K562 (cell line): ENCODE measurements around the gene WNT7B. TPM values are rescaled to one million over a fixed set of nuclear protein-coding genes. Genes with fewer than 3 reads are reported as not detected.
A peak's percentile ranks its signal among the peaks of the same experiment; 100 is the strongest.

Experiments
- AFF4 ChIP-seq: sonication (generic); formaldehyde crosslinking; IDR thresholded peaks from 2 replicates; pipeline ENCODE4 v1.8.0; 2023; ENCODE audit warnings: mild to moderate bottlenecking, missing genetic modification reagents
- CBFB ChIP-seq: sonication (generic); formaldehyde crosslinking; IDR thresholded peaks from 2 replicates; pipeline ENCODE4 v1.4.0; 2020; ENCODE audit warnings: mild to moderate bottlenecking, missing genetic modification reagents
- CLOCK ChIP-seq: fragments of 250-450 bp; sonication (Bioruptor Pico); IDR thresholded peaks from 2 replicates; pipeline ENCODE4 v1.4.0; 2020; ENCODE audit warnings: mild to moderate bottlenecking, moderate library complexity, borderline replicate concordance
- E2F3 ChIP-seq: fragments of 250-450 bp; sonication (Bioruptor Pico); IDR thresholded peaks from 2 replicates; pipeline ENCODE4 v1.4.0; 2020; ENCODE audit warnings: mild to moderate bottlenecking
- FOXK1 ChIP-seq: sonication (generic); formaldehyde crosslinking; IDR thresholded peaks from 2 replicates; pipeline ENCODE4 v1.8.0; 2022; ENCODE audit warnings: missing genetic modification reagents, mild to moderate bottlenecking, borderline replicate concordance
- KAT2B ChIP-seq: IDR thresholded peaks from one replicate; pipeline ENCODE4 v1.6.1; 2012; ENCODE audit warnings: low read depth, mild to moderate bottlenecking, control low read depth, inconsistent platforms, low read length, moderate library complexity
- KLF16 ChIP-seq: IDR thresholded peaks from 2 replicates; pipeline ENCODE4 v1.6.1; 2016; ENCODE audit warnings: antibody characterized with exemption
- NR2C2 ChIP-seq, 2 experiments: fragments of 200-800 bp in 1 of 2; sonication (Bioruptor generic) in 1 of 2; sonication (generic) in 1 of 2; formaldehyde crosslinking in 1 of 2; IDR thresholded peaks; 2 replicates each; pipeline versions ENCODE4 v1.6.1 to v1.8.0; 2016 to 2022; ENCODE audit warnings: mild to moderate bottlenecking in 1 of 2, missing compliant biosample characterization in 1 of 2, missing genetic modification characterization in 1 of 2, missing genetic modification reagents in 1 of 2
- PCBP2 ChIP-seq: fragments of 200-400 bp; formaldehyde crosslinking; IDR thresholded peaks from 2 replicates; pipeline ENCODE4 v1.6.1; 2018; ENCODE audit warnings: low read length, low read depth, mild to moderate bottlenecking, moderate library complexity; ENCODE audit not compliant: poor library complexity, severe bottlenecking
- PPARD ChIP-seq: fragments of 250-450 bp; sonication (Bioruptor Pico); IDR thresholded peaks from 2 replicates; pipeline ENCODE4 v1.8.0; 2022; ENCODE audit warnings: inconsistent platforms, mild to moderate bottlenecking, moderate library complexity
- TRIM25 ChIP-seq: fragments of 450-650 bp; IDR thresholded peaks from 2 replicates; pipeline ENCODE4 v1.7.0; 2016; ENCODE audit warnings: borderline replicate concordance
- VEZF1 ChIP-seq: fragments of 200-800 bp; sonication (Bioruptor generic); IDR thresholded peaks from 2 replicates; pipeline ENCODE4 v1.6.1; 2017; ENCODE audit warnings: missing genetic modification characterization, missing compliant biosample characterization
- WHSC1 ChIP-seq: IDR thresholded peaks from one replicate; pipeline ENCODE4 v1.6.1; 2012; ENCODE audit warnings: low read length, control low read depth, inconsistent platforms
- ZNF133 ChIP-seq: fragments of 250-450 bp; sonication (Bioruptor Pico); IDR thresholded peaks from 2 replicates; pipeline ENCODE4 v1.4.0; 2020; ENCODE audit warnings: mild to moderate bottlenecking
- ZNF184 ChIP-seq: sonication (generic); formaldehyde crosslinking; IDR thresholded peaks from 2 replicates; pipeline ENCODE4 v1.5.0; 2020; ENCODE audit warnings: missing genetic modification reagents
- ZNF384 ChIP-seq: IDR thresholded peaks from 2 replicates; pipeline ENCODE4 v1.6.1; 2012; ENCODE audit warnings: low read depth, low read length, improper control_type of control experiment
- ZSCAN32 ChIP-seq: fragments of 450-650 bp; formaldehyde crosslinking; IDR thresholded peaks from 2 replicates; pipeline ENCODE4 v1.4.0; 2020; ENCODE audit warnings: mild to moderate bottlenecking, moderate library complexity
- polyA plus RNA-seq, 8 experiments: library from polyadenylated mRNA; depleted of rRNA in 4 of 8; stranded (reverse) in 5 of 8; unstranded in 3 of 8; fragments of >200 nt; fragmentation: Nextera tagmentation in 2 of 8; fragmentation: Illumina TruSeq in 1 of 8; extraction: Ambion mirVana in 2 of 8; extraction: Trizol in 1 of 8; gene quantifications; 2 replicates each; pipeline versions ENCODE4 v1.2.1 to v1.2.3, GENCODE V29; 2011 to 2014; ENCODE audit warnings: inconsistent platforms in 1 of 8, missing spikeins in 1 of 8
- total RNA-seq, 7 experiments: library from RNA; depleted of rRNA in 6 of 7; stranded (reverse); fragments of >200 nt in 6 of 7; fragmentation: Illumina TruSeq in 2 of 7; extraction: Trizol in 2 of 7; gene quantifications; 2 replicates each; pipeline versions ENCODE4 v1.2.1 to v1.2.3, GENCODE V29; 2011 to 2021; ENCODE audit warnings: low replicate concordance in 1 of 7

The WNT7B gene
- total and polyA plus RNA-seq, 9 of the 15 experiments (the other 6 are each of a cell fraction or from before 2014, with no cell fraction given) = not detected

- TF ChIP-seq ZNF384 = no peak
- TF ChIP-seq E2F3 (CRISPR knock-in tag) = no peak; the same call in 1 of the 2 replicates
- no peak for TF ChIP-seq PPARD (CRISPR knock-in tag)
- peak; percentile 91 for TF ChIP-seq KLF16
- TF ChIP-seq ZNF133 (CRISPR knock-in tag) = no peak
- no peak for TF ChIP-seq FOXK1 (CRISPR knock-in tag)
- TF ChIP-seq KAT2B = no peak
- TF ChIP-seq VEZF1 (CRISPR knock-in tag) = peak; percentile 76
- TF ChIP-seq PCBP2 = no peak
- TF ChIP-seq ZSCAN32 (CRISPR knock-in tag) = no peak
- no peak for TF ChIP-seq NR2C2 (CRISPR knock-in tag; IDR thresholded peaks at IDR 0.05)
- TF ChIP-seq NR2C2 (tag; IDR thresholded peaks at IDR 0.05) = peak; percentile 10; the same call in 1 of the 2 replicates
- no peak for TF ChIP-seq TRIM25
- TF ChIP-seq CLOCK (CRISPR knock-in tag) = no peak
- TF ChIP-seq AFF4 (CRISPR knock-in tag) = no peak
- no peak for TF ChIP-seq ZNF184 (CRISPR knock-in tag)
- TF ChIP-seq WHSC1 = no peak
- TF ChIP-seq CBFB (CRISPR knock-in tag) = no peak
Observed at GRCh38 chr22:46013460-46014416, 36.8 kb upstream of the WNT7B start (continued).
